HG03159 (cell line): ENCODE data around the gene ADAMTS4.

Experiments
- ATAC-seq: cut with Tn5 transposase; IDR thresholded peaks from one replicate; pipeline ENCODE4 v1.9.1; 2021; ENCODE audit warnings: mild to moderate bottlenecking, moderate library complexity; ENCODE audit not compliant: unreplicated experiment

Gene ADAMTS4

DNA sequence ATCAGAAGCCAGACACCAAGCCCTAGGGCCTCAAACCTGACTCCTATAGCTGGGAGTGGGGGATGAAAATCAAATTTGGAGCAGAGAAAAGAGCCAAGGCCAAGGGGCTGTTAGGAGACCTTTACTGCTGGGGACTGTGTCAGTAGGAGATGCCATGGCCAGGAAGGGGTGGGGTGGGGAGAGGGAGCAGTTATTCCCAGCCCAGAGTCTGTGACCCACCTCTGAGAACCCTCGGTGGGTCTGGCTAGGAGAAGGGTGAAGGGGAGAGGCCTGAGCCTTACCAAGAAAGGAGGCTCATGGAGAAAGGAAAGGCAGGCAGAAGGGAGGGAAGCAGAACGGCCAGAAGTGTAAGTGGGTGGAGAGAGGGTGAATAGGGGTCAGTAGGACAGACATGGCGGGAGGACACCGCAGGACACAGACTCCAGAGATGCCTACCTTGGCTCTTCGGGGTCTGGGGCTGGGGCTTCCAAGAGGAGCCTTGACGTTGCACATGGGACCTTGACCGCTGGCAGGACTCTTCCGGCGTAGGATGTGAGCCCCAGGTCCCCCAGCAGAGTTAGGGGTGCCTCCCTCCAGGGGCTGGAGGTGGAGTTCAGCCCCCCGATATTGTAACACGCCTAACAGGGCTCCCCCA, 1.2 kb downstream of the ADAMTS4 start:
- no peak for ATAC-seq

- no peak for ATAC-seq
Observed at GRCh38 chr1:161196521-161197451, 2.1 kb downstream of the ADAMTS4 start.

DNA sequence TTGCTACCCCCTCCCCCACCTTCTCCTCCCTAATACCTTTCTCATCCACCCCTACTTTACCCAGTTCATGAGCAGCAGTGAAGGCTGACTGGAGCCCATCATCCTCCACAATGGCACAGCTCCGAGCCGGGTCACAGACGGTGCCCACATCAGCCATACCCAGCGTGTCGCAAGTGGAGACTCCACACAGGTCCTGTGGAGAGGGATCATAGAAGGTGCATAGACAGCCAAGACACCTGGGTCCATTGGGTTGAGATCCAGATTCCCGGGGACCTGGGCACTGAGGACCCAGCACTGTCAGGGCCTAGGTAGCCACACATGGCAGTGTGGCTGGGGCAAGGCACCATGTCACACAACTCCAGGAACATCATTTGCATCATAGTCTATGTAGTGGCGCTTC, 2.7 kb downstream of the ADAMTS4 start:
- ATAC-seq: no peak

- ATAC-seq: no peak
Observed at GRCh38 chr1:161195171-161195570, 3.7 kb downstream of the ADAMTS4 start.

GRCh38 chr1:161193561-161194235, 5.2 kb downstream of the ADAMTS4 start:
- no peak for ATAC-seq

GRCh38 chr1:161192476-161193465, 6.1 kb downstream of the ADAMTS4 start:
- ATAC-seq: peak; percentile 65

DNA sequence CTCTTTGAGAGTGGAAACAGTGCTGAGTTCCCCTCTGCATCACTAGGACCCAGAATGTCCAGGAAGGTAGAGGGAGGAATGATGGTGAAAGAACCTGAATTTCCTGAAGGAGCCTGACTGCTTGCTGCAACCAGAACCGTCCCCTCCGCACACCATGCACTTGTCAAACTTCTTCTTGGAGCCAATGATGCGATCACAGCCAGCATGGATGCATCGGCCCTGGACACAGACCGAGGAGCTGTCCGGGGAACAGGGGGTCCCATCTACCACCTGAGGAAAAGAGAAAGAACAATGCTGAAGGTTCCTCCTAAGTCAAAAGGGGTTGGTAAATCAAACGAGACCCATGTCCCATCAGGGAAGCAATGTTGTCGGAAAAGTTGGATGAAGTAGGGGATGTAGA, 6.9 kb downstream of the ADAMTS4 start:
- no peak for ATAC-seq

- no peak for ATAC-seq
Observed at GRCh38 chr1:161190962-161191521, 7.8 kb downstream of the ADAMTS4 start.

- no peak for ATAC-seq
Observed at GRCh38 chr1:161189036-161189435, 9.8 kb downstream of the ADAMTS4 start.

- ATAC-seq: no peak
Observed at GRCh38 chr1:161188381-161188780, 10.5 kb downstream of the ADAMTS4 start.

DNA sequence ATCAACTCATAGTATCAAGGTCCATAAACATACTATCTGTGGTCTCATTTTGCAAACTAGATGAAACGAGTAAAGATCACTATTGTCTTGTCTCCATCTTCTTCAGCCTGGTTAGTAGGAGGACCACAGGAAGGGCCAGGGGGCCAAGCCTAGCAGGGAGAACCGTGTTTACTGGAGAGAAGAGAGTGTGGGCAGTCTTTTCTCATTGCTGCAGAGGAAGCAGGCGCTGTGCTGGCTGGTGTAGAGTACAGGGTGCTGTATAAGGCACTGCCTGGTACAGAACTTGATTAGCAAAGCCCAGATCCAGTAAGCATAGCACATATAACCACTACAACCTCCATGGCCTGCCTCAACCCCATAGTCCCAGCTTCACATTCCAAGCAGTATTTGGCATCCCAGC, 11.5 kb downstream of the ADAMTS4 start:
- ATAC-seq: no peak

- peak; percentile 23 for ATAC-seq
Observed at GRCh38 chr1:161185732-161186311, 13.0 kb downstream of the ADAMTS4 start.

GRCh38 chr1:161185282-161185682, 13.6 kb downstream of the ADAMTS4 start:
- peak; percentile 52 for ATAC-seq

DNA sequence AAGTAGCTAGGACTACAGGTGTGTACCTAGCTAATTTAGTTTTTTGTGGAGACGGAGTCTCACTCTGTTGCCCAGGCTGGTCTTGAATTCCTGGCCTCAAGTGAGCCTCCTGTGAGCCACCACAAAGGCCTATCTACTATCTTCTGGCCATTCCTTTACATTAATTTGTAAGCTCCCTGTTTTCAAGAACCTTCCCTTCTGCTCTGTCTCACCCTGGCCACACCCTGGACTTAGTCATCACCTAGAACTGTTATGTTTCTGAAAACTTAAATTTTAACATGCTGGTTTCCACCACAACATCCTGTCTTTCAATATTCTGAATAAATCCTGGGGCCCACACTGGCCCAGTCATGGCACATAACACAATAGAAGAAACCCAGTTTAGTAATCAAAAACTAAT, 16.6 kb downstream of the ADAMTS4 start:
- ATAC-seq: peak; percentile 37

- ATAC-seq: no peak
Observed at GRCh38 chr1:161180639-161181038, 18.2 kb downstream of the ADAMTS4 start.

- ATAC-seq: no peak
Observed at GRCh38 chr1:161179698-161180097, 19.2 kb downstream of the ADAMTS4 start.

GRCh38 chr1:161177936-161178244, 21.0 kb downstream of the ADAMTS4 start:
- ATAC-seq: no peak

DNA sequence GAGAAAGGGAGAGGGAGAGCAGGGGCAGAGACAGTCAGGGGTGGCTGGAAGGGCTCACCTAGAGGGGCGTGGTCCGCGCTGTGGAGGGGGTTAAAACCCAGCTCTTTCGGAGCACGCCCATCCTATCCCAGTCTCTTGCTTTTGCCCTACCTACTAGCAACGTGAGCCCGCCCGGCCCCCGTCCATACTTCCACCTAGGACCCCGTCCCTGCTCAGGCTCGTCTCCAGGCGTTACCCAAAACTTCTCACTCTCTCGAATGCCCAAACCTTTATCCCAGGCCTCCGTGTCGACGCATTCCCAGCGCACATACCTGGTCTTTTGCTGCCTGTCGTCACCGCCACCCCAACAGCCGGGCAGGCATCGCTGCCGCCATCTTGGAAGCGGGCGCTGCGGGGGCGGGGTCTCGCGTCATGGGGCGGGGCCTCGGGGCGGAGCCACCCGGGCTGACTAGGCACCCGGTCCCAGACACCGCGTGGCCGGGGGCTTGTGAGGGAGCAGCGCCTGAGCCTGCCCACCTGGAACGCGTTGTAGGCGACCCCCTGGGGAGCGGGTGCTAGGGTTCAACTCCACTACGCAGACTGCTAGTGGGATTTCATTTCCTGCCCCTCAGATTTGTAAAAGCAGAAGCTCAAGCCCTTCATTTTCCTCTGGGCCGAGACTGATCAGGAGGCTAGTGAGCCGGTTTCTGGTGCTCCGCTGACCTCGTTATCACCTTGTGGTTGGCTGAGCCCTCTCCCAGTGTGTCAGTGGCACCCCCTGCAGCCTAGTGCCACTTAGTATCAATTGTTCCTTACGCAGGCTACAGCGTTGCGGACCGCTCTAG, 21.5 kb downstream of the ADAMTS4 start, which contains the start of gene B4GALT3:
TSS of gene B4GALT3 (minus strand) at position 396 of the 824 bp plus-strand sequence. CDS start 1,447 bp downstream, outside the sequence.
- peak; percentile 65 for ATAC-seq
